Neural progenitor cell (in vitro differentiated cells): ENCODE data around the gene TRPM2. TPM values are rescaled to one million over a fixed set of nuclear protein-coding genes. Genes with fewer than 3 reads are reported as not detected.

Experiments
- DNase-seq: peaks from one replicate; pipeline ENCODE4 v3.0.0-alpha.2; 2016; ENCODE audit warnings: low spot score
- H2AFZ ChIP-seq: fragments of 200-600 bp; sonication (generic); replicated peaks from 2 replicates; pipeline ENCODE4 v1.6.1; 2016; ENCODE audit warnings: antibody characterized with exemption
- H3F3A ChIP-seq: fragments of 200-600 bp; sonication (generic); 2 replicates; pipeline ENCODE4 v1.6.1; 2016; ENCODE audit warnings: antibody characterized with exemption, low read depth
- H3K27ac ChIP-seq: fragments of 200-600 bp; sonication (generic); 2 replicates; pipeline ENCODE4 v1.5.1; 2016; ENCODE audit warnings: mild to moderate bottlenecking
- H3K27me3 ChIP-seq: fragments of 200-600 bp; sonication (generic); 2 replicates; pipeline ENCODE4 v1.6.1; 2016; ENCODE audit warnings: mild to moderate bottlenecking, moderate library complexity
- H3K36me3 ChIP-seq: fragments of 200-600 bp; sonication (generic); 2 replicates; pipeline ENCODE4 v1.5.1; 2016
- H3K4me1 ChIP-seq: fragments of 200-600 bp; sonication (generic); 2 replicates; pipeline ENCODE4 v1.6.1; 2016; ENCODE audit warnings: mixed run types
- H3K4me2 ChIP-seq: fragments of 200-600 bp; sonication (generic); 2 replicates; pipeline ENCODE4 v1.6.1; 2016
- H3K4me3 ChIP-seq: fragments of 200-600 bp; sonication (generic); 2 replicates; pipeline ENCODE4 v1.5.1; 2016
- H3K79me2 ChIP-seq: fragments of 200-600 bp; sonication (generic); 2 replicates; pipeline ENCODE4 v1.6.1; 2016; ENCODE audit warnings: low read depth
- H3K9ac ChIP-seq: fragments of 200-600 bp; sonication (generic); 2 replicates; pipeline ENCODE4 v1.6.1; 2016
- H3K9me3 ChIP-seq: fragments of 200-600 bp; sonication (generic); 2 replicates; pipeline ENCODE4 v1.5.1; 2016; ENCODE audit warnings: low read depth
- H4K20me1 ChIP-seq: fragments of 200-600 bp; sonication (generic); 2 replicates; pipeline ENCODE4 v1.6.1; 2016; ENCODE audit warnings: low read depth
- H3K27ac Mint-ChIP-seq: 3 replicates; pipeline ENCODE4 v1.8.0; 2021; ENCODE audit warnings: mixed read lengths
- H3K27me3 Mint-ChIP-seq: 2 replicates; pipeline ENCODE4 v1.8.0; 2022; ENCODE audit warnings: low read depth, mild to moderate bottlenecking, inconsistent platforms, moderate library complexity, mixed read lengths; ENCODE audit not compliant: insufficient read depth
- H3K36me3 Mint-ChIP-seq: 3 replicates; pipeline ENCODE4 v1.8.0; 2021; ENCODE audit warnings: mixed read lengths
- H3K4me1 Mint-ChIP-seq: 3 replicates; pipeline ENCODE4 v1.8.0; 2021; ENCODE audit warnings: mixed read lengths
- H3K4me3 Mint-ChIP-seq: 3 replicates; pipeline ENCODE4 v1.8.0; 2021; ENCODE audit warnings: mild to moderate bottlenecking, moderate library complexity, mixed read lengths
- H3K9me3 Mint-ChIP-seq: 3 replicates; pipeline ENCODE4 v1.8.0; 2020; ENCODE audit warnings: mixed read lengths
- CTCF ChIP-seq: fragments of 200-600 bp; sonication (generic); IDR thresholded peaks from 2 replicates; pipeline ENCODE4 v1.5.1; 2017; ENCODE audit warnings: antibody characterized with exemption, mild to moderate bottlenecking
- EZH2 ChIP-seq: fragments of 200-600 bp; sonication (generic); IDR thresholded peaks from 2 replicates; pipeline ENCODE4 v1.6.1; 2017; ENCODE audit warnings: antibody characterized with exemption, mild to moderate bottlenecking, moderate library complexity
- EZH2phosphoT487 ChIP-seq: fragments of 200-600 bp; sonication (generic); IDR thresholded peaks from 2 replicates; pipeline ENCODE4 v1.6.1; 2017; ENCODE audit warnings: antibody characterized with exemption
- total RNA-seq: library from RNA; depleted of rRNA; stranded (reverse); fragments of >200 nt; gene quantifications from 2 replicates; pipeline ENCODE4 v1.2.3, GENCODE V29; 2015; ENCODE audit warnings: low replicate concordance

The TRPM2 gene
- total RNA-seq, 1 donor from 2014 or later: not detected

- H3K9me3 Mint-ChIP-seq: no peaks in the 10 kb centered on the region
Measured at GRCh38 chr21:44350773-44351481, 2.5 kb upstream of the TRPM2 start.

GRCh38 chr21:44351535-44352252 lies 1.7 kb upstream of the TRPM2 start:
- Histone ChIP-seq H3K9ac (no peak overlapping the region), H3K79me2 (no peaks in the 10 kb centered on the region), H4K20me1 (no peaks in the 10 kb centered on the region), H3K4me2 (no peak overlapping the region), H3K27ac (no peak overlapping the region), H3K9me3 (no peaks in the 10 kb centered on the region), H3F3A (no peaks in the 10 kb centered on the region), H2AFZ (no peak overlapping the region), H3K27me3 (no peaks in the 10 kb centered on the region), H3K4me1 (no peaks in the 10 kb centered on the region), H3K36me3 (no peaks in the 10 kb centered on the region), H3K4me3 (no peak overlapping the region)
- no peak for DNase-seq
- H3K9me3 Mint-ChIP-seq: no peaks in the 10 kb centered on the region
- no peaks in the 10 kb centered on the region for H3K36me3 Mint-ChIP-seq
- H3K4me3 Mint-ChIP-seq: no peak overlapping the region
- H3K27me3 Mint-ChIP-seq: peaks cover 8% of the 10 kb centered on the region
- TF ChIP-seq CTCF (no peak), EZH2phosphoT487 (no peak), EZH2 (no peak)
- H3K27ac Mint-ChIP-seq: no peak overlapping the region
- H3K4me1 Mint-ChIP-seq: peaks cover 6% of the 10 kb centered on the region

More at GRCh38 chr21:44350773-44351481, 2.5 kb upstream of the TRPM2 start:
- DNase-seq: no peak
- no peak overlapping the region for H3K4me3 Mint-ChIP-seq
- Histone ChIP-seq H3K36me3 (no peaks in the 10 kb centered on the region), H3K79me2 (no peaks in the 10 kb centered on the region), H3K9me3 (no peaks in the 10 kb centered on the region), H3F3A (no peaks in the 10 kb centered on the region), H3K4me2 (no peak overlapping the region), H3K27ac (no peak overlapping the region), H2AFZ (no peak overlapping the region), H4K20me1 (no peaks in the 10 kb centered on the region), H3K4me3 (no peak overlapping the region), H3K27me3 (no peaks in the 10 kb centered on the region), H3K4me1 (no peaks in the 10 kb centered on the region), H3K9ac (no peak overlapping the region)
- no peaks in the 10 kb centered on the region for H3K36me3 Mint-ChIP-seq
- no peak overlapping the region for H3K27ac Mint-ChIP-seq
- peaks cover 7% of the 10 kb centered on the region for H3K27me3 Mint-ChIP-seq
- no peak for TF ChIP-seq EZH2phosphoT487
- TF ChIP-seq EZH2: no peak
- no peak for TF ChIP-seq CTCF
- H3K4me1 Mint-ChIP-seq: peaks cover 6% of the 10 kb centered on the region

DNA sequence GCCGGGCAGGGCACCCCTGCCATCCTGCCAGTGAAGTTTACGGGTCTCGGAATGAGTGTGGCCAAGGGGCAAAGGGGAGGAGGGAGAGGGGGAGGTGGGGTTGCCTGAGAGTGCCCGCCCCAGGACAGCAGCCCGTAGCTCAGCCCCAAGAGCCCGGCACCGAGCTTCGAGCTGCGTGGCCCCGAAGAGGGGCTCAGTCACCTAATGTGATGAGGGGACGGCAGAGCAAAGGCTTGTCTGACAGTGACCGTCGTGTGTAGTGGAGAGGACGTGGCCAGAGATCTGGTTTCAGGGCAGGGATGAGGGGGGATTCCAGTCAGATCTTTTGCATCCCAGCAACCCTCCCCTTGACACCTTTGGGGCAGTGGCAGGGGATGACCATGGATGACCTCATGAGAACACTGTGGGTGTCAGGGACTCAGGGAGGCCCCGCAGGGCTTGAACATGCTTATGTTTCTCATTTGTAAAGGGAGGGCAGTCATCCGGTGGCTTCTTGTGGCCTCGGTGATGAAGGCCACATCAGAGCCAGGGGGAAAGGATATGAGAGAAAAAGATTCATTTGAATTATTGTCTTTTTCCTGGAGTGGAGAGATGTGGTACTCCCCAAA lies 1.1 kb upstream of the TRPM2 start:
- Mint-ChIP-seq H3K9me3 (no peaks in the 10 kb centered on the region), H3K27me3 (peaks cover 8% of the 10 kb centered on the region), H3K36me3 (no peaks in the 10 kb centered on the region), H3K27ac (no peak overlapping the region), H3K4me3 (no peak overlapping the region), H3K4me1 (peaks cover 6% of the 10 kb centered on the region)
- H3K4me1 ChIP-seq: no peaks in the 10 kb centered on the region
- TF ChIP-seq EZH2: no peak
- TF ChIP-seq EZH2phosphoT487: no peak
- no peak for TF ChIP-seq CTCF
- H3K9me3 ChIP-seq: no peaks in the 10 kb centered on the region
- H3K36me3 ChIP-seq: no peaks in the 10 kb centered on the region
- no peaks in the 10 kb centered on the region for H3F3A ChIP-seq
- H3K9ac ChIP-seq: no peak overlapping the region
- no peaks in the 10 kb centered on the region for H4K20me1 ChIP-seq
- H3K4me2 ChIP-seq: no peak overlapping the region
- no peak overlapping the region for H2AFZ ChIP-seq
- no peak overlapping the region for H3K4me3 ChIP-seq
- DNase-seq: no peak
- no peaks in the 10 kb centered on the region for H3K79me2 ChIP-seq
- H3K27ac ChIP-seq: no peak overlapping the region
- no peaks in the 10 kb centered on the region for H3K27me3 ChIP-seq
